Sciatic nerve (tissue), 2 donors: ENCODE data around the gene AQP9. TPM values are rescaled to one million over a fixed set of nuclear protein-coding genes. Genes with fewer than 3 reads are reported as not detected.
A peak's percentile ranks its signal among the peaks of the same experiment; 100 is the strongest.
"Not testable (repeated sequence)": the region's sequence is repeated elsewhere in the genome, so short reads cannot be mapped to it uniquely, and the experiment has no call there.

Experiments used
- ATAC-seq: fragments of 200-7000 bp; cut with Tn5 transposase; one replicate; pipeline ENCODE4 v1.9.1; 2020; ENCODE audit warnings: mild to moderate bottlenecking, moderate library complexity
- DNase-seq: peaks from one replicate; pipeline ENCODE4 v3.0.0-alpha.2; 2020; ENCODE audit warnings: low spot score
- intact Hi-C: fragments of 100-400 bp; cut with DNase I; formaldehyde crosslinking; loops from one replicate; pipeline ENCODE4 v1.14.2; 2022
- total RNA-seq: library from RNA; stranded (reverse); fragmentation: NEBNext Ultra II Directional; extraction: Animal tissue kit (Norgen Biotek cat#: 25700); gene quantifications from one replicate; pipeline ENCODE4 v1.2.1, GENCODE V29; 2021
- donor health status: DM: no; HTN: no; CAD: no.
- donor health status: DM: no; HTN: no; CAD: no.

AQP9 gene
- total RNA-seq, 1 donor from 2014 or later, result 9.3 TPM

GRCh38 chr15:58171476-58172061, 33.4 kb downstream of the AQP9 start:
- ATAC-seq (no peak), DNase-seq (no peak)
- intact Hi-C loops, result no loop called here

DNA sequence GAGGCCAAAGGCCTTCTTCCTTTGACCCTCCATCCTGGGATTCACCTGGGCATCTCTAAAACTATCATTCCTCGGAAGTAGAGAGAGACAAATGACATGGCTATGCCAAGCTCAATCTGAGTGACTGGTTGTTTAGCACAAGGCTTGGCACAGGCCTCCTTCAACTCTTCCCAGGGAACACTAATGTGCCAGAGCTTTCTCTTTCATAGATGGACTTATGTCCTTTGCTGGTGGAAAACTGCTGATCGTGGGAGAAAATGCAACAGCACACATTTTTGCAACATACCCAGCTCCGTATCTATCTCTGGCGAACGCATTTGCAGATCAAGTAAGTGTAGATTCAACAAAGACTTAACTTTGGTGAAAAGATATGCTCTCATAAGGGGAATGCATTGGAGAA, 36.5 kb downstream of the AQP9 start:
- DNase-seq, result no peak
- intact Hi-C loops, result no loop called here
- ATAC-seq, result no peak

DNA sequence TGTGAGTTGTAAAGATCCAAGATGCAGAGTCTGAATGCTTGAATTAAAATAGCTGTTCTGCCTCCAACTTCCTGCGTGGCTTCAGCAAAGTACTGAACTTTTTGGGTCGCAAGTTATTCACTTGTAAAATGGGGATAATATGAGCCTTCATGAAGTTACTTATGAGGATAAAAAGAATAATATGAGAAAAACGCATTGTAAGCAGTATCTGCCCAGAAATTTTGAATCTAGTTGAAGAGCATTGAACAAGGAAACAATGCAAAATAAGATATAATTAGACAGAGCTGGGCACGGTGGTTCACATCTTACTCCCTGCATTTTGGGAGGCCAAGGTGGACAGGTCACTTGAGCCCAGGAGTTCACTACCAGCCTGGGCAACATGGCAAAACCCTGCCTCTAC, 37.8 kb downstream of the AQP9 start:
- ATAC-seq (no peak), DNase-seq (no peak)
- intact Hi-C loops, result no loop called here

DNA sequence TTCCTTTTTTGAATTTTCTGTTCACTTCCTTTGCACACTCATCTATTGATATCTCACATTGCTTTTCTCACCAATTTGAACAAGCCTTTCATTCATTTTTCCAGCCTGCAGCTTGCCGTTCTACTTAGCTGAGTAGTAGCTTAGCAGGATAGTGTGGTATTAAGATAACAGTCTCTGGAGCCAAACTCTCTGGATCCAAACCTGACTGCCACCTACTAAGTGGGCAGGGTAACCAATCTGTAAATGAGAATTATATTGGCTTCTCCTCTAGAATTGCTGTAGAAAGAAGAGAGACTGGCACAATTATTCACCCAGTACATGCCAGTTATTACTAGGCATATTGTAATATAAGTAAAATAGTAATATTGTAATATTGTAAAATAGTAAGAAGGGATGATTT, 40.5 kb downstream of the AQP9 start:
- intact Hi-C loops, result no loop called here
- no peak for ATAC-seq

DNA sequence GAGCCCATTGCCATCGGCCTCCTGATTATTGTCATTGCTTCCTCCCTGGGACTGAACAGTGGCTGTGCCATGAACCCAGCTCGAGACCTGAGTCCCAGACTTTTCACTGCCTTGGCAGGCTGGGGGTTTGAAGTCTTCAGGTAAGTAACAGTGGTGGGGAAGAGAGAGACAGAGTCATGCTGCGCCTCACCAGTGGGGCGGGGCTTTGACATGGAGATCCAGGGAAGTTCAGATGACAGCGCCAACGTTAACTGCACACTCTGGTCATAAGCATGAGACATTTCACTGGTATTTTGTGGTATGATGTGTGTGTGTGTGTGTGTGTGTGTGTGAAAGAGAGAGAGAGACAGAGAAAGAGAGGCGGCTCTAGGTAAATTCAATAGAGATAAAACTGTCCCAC, 41.0 kb downstream of the AQP9 start:
- intact Hi-C loops, result no loop called here
- ATAC-seq (no peak), DNase-seq (no peak)

More for the DNA sequence above, 40.5 kb downstream of the AQP9 start:
- DNase-seq, result no peak

- intact Hi-C loops, result no loop called here
- ATAC-seq, result no peak
Measured at GRCh38 chr15:58179741-58180381, 41.7 kb downstream of the AQP9 start.

GRCh38 chr15:58182460-58183163, 44.4 kb downstream of the AQP9 start:
- DNase-seq, result peak; percentile 67
- intact Hi-C loops, result no loop called here
- ATAC-seq, result peak; percentile 78

More at GRCh38 chr15:58179741-58180381, 41.7 kb downstream of the AQP9 start:
- DNase-seq, result no peak

DNA sequence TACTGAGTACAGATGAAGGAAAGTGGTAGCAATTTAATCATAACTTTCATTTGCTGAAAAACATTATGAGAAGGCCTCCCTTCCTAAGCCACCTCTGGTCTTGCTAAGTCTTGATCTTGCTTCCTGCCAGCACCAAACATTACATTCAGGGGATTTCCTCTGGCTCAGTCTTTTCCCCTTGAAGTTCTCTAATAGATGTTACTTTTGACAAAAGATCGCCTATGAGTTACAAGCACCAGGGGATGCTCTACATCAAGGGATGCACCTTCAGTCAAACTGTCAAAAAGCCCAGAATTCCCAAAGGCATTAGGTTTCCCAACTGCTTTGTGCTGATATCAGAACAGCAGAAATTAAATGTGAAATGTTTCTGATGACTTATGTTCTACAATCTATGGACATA, 47.3 kb downstream of the AQP9 start:
- intact Hi-C loops, result no loop called here
- no peak for ATAC-seq
- no peak for DNase-seq

DNA sequence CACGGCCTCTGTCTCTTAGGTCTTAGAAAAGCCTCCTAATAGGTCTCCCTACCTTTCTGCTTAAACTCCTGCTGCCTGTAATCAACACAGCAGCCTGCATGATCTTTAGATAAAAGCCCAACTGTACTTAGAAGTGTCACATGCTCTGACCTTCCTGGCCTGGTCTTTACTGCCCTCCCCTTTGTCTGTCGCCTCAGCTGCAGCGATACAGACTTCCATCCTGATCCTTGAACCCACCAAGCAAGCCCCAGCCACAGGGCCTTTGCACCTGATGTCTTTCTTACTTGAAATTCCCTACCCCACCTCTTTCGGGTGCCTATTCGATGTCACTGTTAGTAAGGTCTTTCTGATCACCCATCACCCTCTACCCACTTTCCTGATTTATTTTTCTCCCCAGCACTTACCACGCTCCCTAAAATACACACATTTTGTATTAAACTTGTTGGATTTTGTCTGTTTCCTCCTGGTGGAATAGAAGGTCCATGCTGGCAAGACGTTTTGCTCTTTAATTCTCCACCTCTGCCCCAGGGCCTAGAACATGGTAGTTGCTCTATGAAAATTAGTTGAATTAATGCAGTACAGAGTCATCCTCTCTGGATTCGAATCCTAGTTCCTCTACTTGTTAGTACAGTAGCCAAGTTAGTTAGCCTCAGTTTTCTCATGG, 51.1 kb downstream of the AQP9 start:
- ATAC-seq, result no peak
- DNase-seq, result no peak
- intact Hi-C loops, result no loop called here

DNA sequence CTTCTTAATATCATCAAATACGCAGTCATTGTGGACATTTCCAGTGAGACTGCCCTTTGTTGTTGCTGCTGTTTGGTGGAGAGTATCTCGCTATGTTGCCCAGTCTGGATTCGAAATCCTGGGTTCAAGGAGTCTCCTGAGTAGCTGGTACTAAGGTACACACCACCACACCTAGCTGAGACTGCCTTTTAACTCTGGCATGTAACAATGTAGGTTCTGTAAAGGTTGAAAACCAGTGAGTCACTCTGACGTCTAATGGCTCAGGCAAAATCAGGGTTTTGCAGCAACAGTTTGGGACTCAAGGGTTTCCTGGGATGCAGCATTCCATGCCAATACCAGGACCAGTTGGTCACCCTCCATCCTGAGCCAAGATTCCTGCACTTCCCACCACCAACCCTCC, 52.2 kb downstream of the AQP9 start:
- DNase-seq, result no peak
- ATAC-seq, result no peak
- intact Hi-C loops, result no loop called here

DNA sequence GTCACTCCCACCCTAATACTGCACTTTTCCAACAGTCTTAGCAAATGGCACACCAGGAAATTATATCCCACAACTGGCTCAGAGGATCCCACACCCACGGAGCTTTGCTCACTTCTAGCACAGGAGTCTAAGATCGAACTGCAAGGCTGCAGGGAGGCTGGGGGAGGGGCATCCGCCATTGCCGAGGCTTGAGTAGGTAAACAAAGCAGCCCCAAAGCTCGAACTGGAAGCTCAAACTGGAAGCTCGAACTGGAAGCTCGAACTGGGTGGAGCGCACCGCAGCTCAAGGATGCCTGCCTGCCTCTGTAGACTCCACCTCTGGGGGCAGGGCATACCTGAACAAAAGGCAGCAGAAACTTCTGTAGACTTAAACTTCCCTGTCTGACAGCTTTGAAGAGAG, 55.5 kb downstream of the AQP9 start:
- intact Hi-C loops, DNase-seq, ATAC-seq: not testable (repeated sequence)

GRCh38 chr15:58200739-58201138, 62.6 kb downstream of the AQP9 start:
- intact Hi-C loops, result no loop called here
- DNase-seq (no peak), ATAC-seq (no peak)

DNA sequence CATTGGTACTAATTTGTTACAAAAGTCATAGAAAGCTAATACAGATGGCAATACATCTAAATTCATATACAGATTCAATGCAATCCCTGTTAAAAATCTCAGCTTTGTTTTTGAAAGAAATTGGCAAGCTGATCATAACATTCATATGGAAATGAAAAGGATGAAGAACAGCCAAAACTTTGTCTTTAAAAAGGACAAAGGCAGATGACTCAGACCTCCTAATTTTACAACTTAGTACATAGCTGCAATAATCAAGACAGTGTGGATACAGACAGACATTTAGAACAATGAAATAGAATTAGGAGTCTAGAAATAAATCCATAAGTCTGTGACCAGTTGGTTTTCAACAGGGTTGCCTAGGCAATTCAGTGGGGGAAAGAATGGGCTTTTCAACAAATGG, 63.3 kb downstream of the AQP9 start:
- ATAC-seq (no peak), DNase-seq (no peak)
- intact Hi-C loops, result no loop called here

DNA sequence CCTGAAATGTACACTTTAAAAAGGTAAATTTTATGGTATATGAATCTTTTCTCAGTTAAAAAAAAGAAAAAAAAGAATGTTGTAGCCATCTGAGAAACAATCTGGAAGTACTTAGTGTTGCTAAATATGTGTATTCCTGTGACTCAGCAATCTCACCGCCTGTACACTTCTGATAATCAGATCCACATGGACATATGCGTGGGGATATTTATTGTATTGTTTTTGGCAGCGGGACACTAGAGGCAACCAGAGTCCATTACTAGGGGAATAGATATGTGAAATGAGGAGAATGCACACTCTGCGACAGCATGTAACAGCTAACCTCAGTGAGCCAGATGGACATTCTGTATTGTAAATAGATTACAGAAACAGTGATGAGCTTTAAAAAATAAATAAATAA, 65.4 kb downstream of the AQP9 start:
- DNase-seq (no peak), ATAC-seq (peak; percentile 90)
- intact Hi-C loops, result no loop called here

DNA sequence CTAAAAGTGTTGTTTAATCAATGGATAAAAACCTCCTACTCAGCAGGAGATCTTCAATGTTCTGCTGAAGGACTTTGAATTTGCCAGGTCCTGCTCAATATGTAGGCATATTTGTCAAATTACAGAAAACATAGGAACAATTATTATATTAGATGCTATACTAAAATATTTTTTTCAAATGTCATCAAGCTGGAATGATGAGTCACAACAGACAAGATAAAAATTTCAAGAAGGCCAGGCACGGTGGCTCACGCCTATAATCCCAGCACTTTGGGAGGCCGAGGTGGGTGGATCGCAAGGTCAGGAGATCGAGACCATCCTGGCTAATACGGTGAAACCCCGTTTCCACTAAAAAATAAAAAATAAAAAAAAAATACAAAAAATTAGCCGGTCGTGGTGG, 68.0 kb downstream of the AQP9 start:
- ATAC-seq, result no peak
- intact Hi-C loops, result no loop called here

DNA sequence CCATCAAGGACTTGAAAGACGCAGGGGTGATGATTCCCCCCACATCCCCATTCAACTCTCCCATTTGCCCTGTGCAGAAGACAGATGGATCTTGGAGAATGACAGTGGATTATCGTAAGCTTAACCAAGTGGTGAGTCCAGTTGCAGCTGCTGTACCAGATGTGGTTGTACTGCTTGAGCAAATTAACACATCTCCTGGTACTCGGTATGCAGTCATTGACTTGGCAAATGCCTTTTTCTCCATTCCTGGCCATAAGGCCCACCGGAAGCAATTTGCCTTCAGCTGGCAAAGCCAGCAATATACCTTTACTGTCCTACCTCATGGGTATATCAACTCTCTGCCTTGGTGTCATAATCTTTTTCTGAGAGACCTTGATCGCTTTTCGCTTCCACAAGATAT, 70.0 kb downstream of the AQP9 start:
- DNase-seq, intact Hi-C loops, ATAC-seq: not testable (repeated sequence)

More for the DNA sequence above, 68.0 kb downstream of the AQP9 start:
- DNase-seq, result no peak

DNA sequence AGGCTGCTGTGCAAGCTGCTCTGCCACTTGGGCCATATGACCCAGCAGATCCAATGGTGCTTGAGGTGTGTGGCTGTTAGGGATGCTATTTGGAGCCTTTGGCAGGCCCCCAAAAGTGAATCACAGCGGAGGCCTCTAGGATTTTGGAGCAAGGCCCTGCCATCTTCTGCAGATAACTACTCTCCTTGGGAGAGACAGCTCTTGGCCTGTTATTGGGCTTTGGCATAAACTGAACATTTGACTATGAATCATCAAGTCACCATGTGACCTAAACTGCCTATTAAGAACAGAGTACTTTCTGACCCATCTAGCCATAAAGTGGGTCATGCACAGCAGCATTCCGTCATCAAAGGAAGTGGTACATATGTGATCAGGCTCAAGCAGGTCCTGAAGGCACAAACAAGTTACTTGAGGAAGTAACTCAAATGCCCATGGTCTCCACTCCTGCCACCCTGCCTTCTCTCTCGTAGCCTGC, 70.9 kb downstream of the AQP9 start:
- DNase-seq, intact Hi-C loops: not testable (repeated sequence)
- peak; percentile 43 for ATAC-seq

DNA sequence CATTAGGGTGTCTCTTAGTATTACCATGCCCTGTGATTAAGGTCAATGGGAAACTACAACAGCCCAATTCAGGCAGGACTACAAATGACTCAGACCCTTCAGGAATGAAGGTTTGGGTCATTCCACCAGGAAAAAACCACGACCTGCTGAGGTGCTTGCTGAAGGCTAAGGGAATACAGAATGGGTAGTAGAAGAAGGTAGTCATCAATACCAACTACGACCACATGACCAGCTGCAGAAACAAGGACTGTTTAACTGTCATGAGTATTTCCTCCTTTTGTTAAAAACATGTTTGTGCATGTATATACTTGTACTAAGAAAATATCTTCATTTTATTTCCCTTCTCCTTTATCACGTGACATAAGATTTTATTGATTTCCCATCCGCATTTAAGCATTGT, 71.8 kb downstream of the AQP9 start:
- ATAC-seq, DNase-seq: not testable (repeated sequence)

GRCh38 chr15:58212909-58213526, 74.8 kb downstream of the AQP9 start:
- DNase-seq (no peak), ATAC-seq (peak; percentile 83)
- intact Hi-C loops, result no loop called here

More for the DNA sequence above, 71.8 kb downstream of the AQP9 start:
- intact Hi-C loops, result not testable (repeated sequence)
